Activated CD4-positive, alpha-beta T cell treated with anti-CD3 and anti-CD28 coated beads, Interleukin-2, amount 10 ng/mL, durations not matched to agents 7 days and 5 days (primary cell): ENCODE measurements around the gene SERPINB5. TPM values are rescaled to one million over a fixed set of nuclear protein-coding genes. Genes with fewer than 3 reads are reported as not detected.

ENCODE experiments used
- CTCF ChIA-PET: fragments of 350-600 bp; sonication (Branson Sonifier 250); formaldehyde crosslinking; loops from one replicate; lab custom pipeline; 2021; ENCODE audit warnings: antibody characterized with exemption; lab: Charles Lee
- POLR2A ChIA-PET: fragments of 350-600 bp; sonication (Branson Sonifier 250); formaldehyde crosslinking; loops from one replicate; lab custom pipeline; 2021; ENCODE audit warnings: antibody characterized with exemption; lab: Charles Lee
- DNase-seq: peaks from one replicate; pipeline ENCODE4 v3.0.0-alpha.2; 2020
- H3K27ac Mint-ChIP-seq: one replicate; pipeline ENCODE4 v1.8.0; 2021; ENCODE audit warnings: mild to moderate bottlenecking, moderate library complexity, mixed read lengths
- H3K27me3 Mint-ChIP-seq: one replicate; pipeline ENCODE4 v1.8.0; 2021; ENCODE audit warnings: mixed read lengths
- H3K36me3 Mint-ChIP-seq: one replicate; pipeline ENCODE4 v1.8.0; 2021; ENCODE audit warnings: low read depth, mixed read lengths
- H3K4me1 Mint-ChIP-seq: one replicate; pipeline ENCODE4 v1.8.0; 2021; ENCODE audit warnings: mixed read lengths
- H3K4me3 Mint-ChIP-seq: one replicate; pipeline ENCODE4 v1.8.0; 2021; ENCODE audit warnings: mild to moderate bottlenecking, moderate library complexity, mixed read lengths
- H3K9me3 Mint-ChIP-seq: one replicate; pipeline ENCODE4 v1.8.0; 2021; ENCODE audit warnings: mixed read lengths
- total RNA-seq, 2 experiments: library from RNA; stranded (reverse); gene quantifications; one replicate each; pipeline ENCODE4 v1.2.3, GENCODE V29; 2021

SERPINB5 gene
- total RNA-seq, 2 experiments from 2014 or later: not detected

DNA sequence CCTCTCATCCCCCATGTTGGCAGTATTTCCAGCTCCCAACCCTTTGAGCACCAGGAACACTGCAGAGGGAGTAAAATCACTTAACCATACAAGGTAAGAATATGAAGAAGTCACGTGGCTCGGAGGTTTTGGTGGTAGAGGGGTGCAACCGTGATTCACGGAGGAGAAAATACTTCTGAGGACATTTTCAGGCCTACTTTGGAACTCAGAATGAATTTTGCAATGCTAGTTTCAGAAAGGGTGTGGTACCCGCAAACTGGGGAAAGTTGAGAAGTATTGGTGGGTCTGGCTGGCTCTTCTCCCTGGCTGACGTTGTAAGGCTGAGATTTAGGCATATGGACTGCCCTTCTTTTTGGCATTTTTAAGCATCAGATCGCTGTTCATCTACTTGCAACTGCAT is 442 bp downstream of the SERPINB5 start:
- no peaks in the 10 kb centered on the region for H3K36me3 Mint-ChIP-seq
- H3K4me3 Mint-ChIP-seq: no peak overlapping the region
- no peak overlapping the region for H3K27ac Mint-ChIP-seq
- H3K9me3 Mint-ChIP-seq: no peaks in the 10 kb centered on the region
- DNase-seq: no peak
- ChIA-PET POLR2A (no interaction called here), CTCF (interaction anchor here (0.6 kb wide), 1 partner anchor 38 kb away, joined by 4 read pairs; no protein-coding TSS in a partner anchor)
- peaks cover 1% of the 10 kb centered on the region for H3K4me1 Mint-ChIP-seq
- peaks cover 27% of the 10 kb centered on the region for H3K27me3 Mint-ChIP-seq

DNA sequence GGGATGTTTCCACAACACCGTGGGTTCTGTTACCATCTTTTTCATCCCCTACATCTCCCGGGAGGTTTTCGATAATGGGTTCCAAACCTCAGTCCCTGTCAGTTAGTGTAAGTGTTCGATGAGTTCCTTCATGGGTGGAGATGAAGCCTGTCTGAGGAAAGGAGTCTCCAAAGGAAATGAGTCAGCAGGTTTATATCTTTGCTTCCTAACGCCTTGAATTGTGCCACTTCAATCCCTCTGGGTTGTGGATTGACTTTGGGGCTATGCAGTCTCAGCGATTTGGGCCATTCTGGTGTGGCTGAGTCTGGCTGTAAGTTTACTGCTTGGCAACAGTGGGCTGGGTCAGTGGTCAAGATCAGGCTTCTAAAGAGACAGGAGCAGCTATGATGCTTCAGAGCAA is 1.2 kb downstream of the SERPINB5 start:
- Mint-ChIP-seq H3K9me3 (no peaks in the 10 kb centered on the region), H3K4me1 (no peaks in the 10 kb centered on the region), H3K36me3 (no peaks in the 10 kb centered on the region), H3K4me3 (no peak overlapping the region), H3K27me3 (peaks cover 28% of the 10 kb centered on the region), H3K27ac (no peak overlapping the region)
- ChIA-PET POLR2A (no interaction called here), CTCF (interaction anchor here (0.6 to 1.6 kb wide), 2 partner anchors 14 to 48 kb away, joined by 3 read pairs; no protein-coding TSS in a partner anchor)
- no peak for DNase-seq

DNA sequence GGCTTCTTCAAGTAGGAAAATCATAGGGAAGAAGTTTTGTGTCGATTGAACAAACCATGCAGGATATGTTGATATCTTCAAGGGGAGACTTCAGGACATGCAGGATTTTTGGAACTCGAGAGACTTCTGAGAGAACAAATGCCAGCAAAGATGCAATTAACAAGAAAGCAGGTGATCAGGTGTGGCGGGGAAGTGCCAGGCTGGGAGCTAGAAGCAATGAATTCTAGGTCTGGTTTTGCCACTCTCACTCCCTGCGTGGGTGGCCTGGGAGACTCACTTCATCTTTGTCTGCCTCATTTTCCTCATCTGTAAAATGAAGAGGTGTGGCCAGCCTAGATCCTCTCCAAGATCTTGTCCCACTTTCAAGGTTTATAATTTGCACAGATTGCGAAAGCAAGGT is 3.1 kb downstream of the SERPINB5 start:
- CTCF ChIA-PET: interaction anchor here (0.5 to 1.6 kb wide), 2 partner anchors 15 to 463 kb away, joined by 3 read pairs; no protein-coding TSS in a partner anchor
- Mint-ChIP-seq H3K27ac (no peak overlapping the region), H3K4me3 (no peak overlapping the region), H3K9me3 (no peaks in the 10 kb centered on the region), H3K36me3 (no peaks in the 10 kb centered on the region), H3K27me3 (peaks cover 23% of the 10 kb centered on the region), H3K4me1 (no peaks in the 10 kb centered on the region)
- DNase-seq: no peak
- POLR2A ChIA-PET: no interaction called here

DNA sequence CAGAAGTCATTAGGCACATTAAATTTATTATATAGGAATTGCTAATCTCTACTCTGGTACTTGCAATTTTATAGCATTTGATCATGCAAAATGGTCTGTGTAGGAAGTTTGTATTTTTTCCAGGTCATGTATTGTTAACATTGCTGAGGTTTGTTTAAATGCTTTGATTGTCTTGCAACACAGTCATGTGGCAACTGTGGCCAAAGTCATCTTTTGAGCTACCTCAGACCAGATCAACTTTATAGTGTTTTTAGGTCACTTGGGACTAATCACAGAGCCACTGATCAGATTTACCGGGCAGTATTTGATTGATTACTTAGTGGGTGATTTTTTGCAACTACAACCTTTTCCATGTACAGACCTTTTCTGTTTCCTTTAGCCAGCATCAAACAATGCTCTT is 3.7 kb downstream of the SERPINB5 start:
- POLR2A ChIA-PET: no interaction called here
- Mint-ChIP-seq H3K4me1 (no peaks in the 10 kb centered on the region), H3K27me3 (peaks cover 25% of the 10 kb centered on the region), H3K27ac (no peak overlapping the region), H3K36me3 (no peaks in the 10 kb centered on the region), H3K9me3 (no peaks in the 10 kb centered on the region), H3K4me3 (no peak overlapping the region)
- CTCF ChIA-PET: no interaction called here
- no peak for DNase-seq

DNA sequence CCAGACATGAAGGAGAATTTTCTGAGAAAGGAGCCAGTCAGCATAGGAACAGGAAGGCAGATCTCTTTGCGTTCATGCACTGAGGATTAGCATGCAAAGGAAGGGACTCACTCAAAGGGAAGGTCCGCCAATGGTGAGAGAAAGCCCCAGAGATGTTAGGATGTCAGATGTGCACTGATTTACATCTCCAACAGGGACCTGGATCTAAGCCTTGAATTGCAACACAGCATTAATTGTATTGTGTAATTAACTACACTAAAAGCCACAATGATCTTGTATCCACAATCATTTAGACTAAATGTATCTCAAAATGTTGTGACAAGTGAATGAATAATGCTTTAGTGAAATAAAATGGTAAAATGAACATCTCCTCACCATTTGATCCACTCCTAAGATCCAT is 4.2 kb downstream of the SERPINB5 start:
- POLR2A ChIA-PET: no interaction called here
- no peak for DNase-seq
- CTCF ChIA-PET: no interaction called here
- H3K36me3 Mint-ChIP-seq: no peaks in the 10 kb centered on the region
- peaks cover 29% of the 10 kb centered on the region for H3K27me3 Mint-ChIP-seq
- no peaks in the 10 kb centered on the region for H3K9me3 Mint-ChIP-seq
- H3K27ac Mint-ChIP-seq: no peak overlapping the region
- H3K4me1 Mint-ChIP-seq: no peaks in the 10 kb centered on the region
- no peak overlapping the region for H3K4me3 Mint-ChIP-seq

DNA sequence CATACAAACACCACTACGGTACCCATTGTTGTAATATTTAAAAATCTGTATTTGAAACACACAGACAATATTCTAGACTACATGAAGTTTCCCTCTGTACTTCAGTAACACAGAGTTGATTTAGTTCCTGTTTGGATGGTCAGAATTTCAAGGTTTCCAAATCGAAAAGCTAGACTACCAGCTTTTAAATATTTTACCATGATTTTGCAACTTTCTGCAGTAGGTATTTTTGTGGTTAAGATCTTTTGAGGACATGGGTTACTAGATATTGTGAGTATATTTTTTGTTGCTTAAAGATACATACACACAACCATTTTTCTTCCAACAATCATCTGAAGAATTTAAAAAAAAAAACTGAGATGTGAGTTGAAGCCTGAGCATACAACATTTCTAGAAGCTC is 10.9 kb downstream of the SERPINB5 start:
- no peaks in the 10 kb centered on the region for H3K9me3 Mint-ChIP-seq
- no peaks in the 10 kb centered on the region for H3K36me3 Mint-ChIP-seq
- H3K27me3 Mint-ChIP-seq: peaks cover 37% of the 10 kb centered on the region
- no peaks in the 10 kb centered on the region for H3K4me1 Mint-ChIP-seq
- ChIA-PET CTCF (interaction anchor here (1.0 kb wide), 1 partner anchor 30 kb away, joined by 3 read pairs; no protein-coding TSS in a partner anchor), POLR2A (no interaction called here)
- no peak for DNase-seq
- no peak overlapping the region for H3K27ac Mint-ChIP-seq
- no peak overlapping the region for H3K4me3 Mint-ChIP-seq

DNA sequence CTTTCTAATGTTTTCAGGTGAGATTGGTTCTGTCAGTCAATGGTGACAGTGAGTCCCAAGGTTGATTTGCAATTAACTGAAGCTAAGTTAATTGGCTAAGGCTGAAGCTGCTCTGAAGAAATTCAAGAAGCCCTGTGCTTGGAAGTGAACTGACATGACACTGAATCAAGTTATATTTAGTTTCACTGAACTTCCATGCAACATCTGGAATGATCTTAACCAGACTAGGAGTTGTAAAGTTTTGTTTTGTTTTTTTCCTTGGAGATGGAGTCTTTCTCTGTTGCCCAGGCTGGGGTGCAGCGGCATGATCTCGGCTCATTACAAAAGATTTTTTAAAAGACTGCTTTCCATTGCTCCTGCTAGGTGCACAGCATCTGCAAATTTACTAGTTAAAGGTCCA is 11.4 kb downstream of the SERPINB5 start:
- ChIA-PET POLR2A (no interaction called here), CTCF (interaction anchor here (1.0 kb wide), 1 partner anchor 30 kb away, joined by 3 read pairs; no protein-coding TSS in a partner anchor)
- Mint-ChIP-seq H3K27me3 (peaks cover 39% of the 10 kb centered on the region), H3K4me1 (no peaks in the 10 kb centered on the region), H3K36me3 (no peaks in the 10 kb centered on the region), H3K4me3 (no peak overlapping the region), H3K9me3 (no peaks in the 10 kb centered on the region), H3K27ac (no peak overlapping the region)
- DNase-seq: no peak

DNA sequence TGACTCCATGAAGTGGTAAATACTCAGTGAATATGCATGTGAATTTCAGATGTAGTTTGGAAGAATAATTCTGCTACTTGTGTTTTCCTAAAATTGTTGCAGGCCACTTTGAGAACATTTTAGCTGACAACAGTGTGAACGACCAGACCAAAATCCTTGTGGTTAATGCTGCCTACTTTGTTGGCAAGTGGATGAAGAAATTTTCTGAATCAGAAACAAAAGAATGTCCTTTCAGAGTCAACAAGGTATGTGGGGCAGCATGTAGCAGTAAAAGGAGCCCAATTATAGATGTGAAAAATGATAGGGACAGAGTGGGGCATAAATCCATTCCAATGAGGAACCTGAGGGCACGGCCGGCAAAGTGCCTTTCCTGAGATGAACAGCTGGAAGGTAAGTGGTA is 16.1 kb downstream of the SERPINB5 start:
- no peaks in the 10 kb centered on the region for H3K36me3 Mint-ChIP-seq
- H3K9me3 Mint-ChIP-seq: no peaks in the 10 kb centered on the region
- POLR2A ChIA-PET: no interaction called here
- H3K27ac Mint-ChIP-seq: no peak overlapping the region
- H3K4me3 Mint-ChIP-seq: no peak overlapping the region
- CTCF ChIA-PET: no interaction called here
- DNase-seq: no peak
- peaks cover 27% of the 10 kb centered on the region for H3K27me3 Mint-ChIP-seq
- H3K4me1 Mint-ChIP-seq: no peaks in the 10 kb centered on the region

DNA sequence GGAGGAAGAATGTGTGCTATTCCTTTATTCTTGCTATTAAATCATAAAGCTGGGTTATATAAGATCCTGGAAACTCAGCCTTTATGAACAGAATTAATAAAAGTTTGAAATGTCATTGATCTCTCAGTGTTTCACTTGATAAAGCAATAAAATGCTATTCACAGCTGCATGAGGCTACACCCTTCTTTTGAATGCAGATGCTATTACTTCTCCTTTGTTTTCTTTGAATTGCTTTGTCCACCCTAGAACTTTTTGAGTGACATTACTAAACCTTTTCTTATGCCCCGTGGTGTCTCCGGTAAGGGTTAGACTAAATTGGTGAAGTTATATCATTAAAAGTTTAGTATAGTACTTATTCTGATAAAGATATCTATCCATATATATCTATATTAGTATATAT is 18.9 kb downstream of the SERPINB5 start:
- POLR2A ChIA-PET: no interaction called here

DNA sequence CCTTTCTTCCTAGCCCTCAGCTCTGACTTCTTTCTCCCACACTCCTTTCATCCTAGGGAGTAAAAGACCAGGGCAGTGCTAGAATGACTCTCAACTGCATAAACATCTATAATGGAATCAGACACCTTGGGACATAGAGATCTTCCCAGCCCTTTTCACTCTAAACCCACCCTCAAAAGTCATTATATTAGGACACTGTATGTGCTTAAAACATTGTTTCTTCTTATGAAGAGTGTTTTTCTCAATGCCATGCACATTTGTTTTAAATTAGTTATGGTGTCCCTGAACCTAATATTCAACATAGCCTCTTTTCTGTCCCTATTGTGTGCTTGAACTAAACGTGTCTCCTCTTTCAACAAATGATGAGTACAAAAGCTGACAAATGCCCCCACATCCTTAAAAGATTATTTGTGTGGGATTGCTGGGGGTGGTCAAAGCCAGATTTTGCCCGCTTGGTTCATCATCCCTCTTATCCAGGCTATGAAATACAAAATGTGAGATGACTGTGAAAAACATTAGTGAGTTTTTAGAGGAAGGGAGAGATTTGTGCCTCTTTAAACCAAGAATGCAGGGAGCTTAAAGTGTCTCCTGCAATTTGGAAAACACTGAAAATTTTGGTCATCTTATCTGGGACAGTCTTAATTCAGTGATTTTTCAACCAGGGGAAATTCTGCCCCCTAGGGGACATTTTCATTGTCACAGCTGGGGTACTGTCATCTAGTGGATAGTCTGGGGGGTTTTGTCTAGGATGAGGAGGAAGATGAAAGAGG is 29.0 kb downstream of the SERPINB5 start:
- no peak overlapping the region for H3K27ac Mint-ChIP-seq
- no peaks in the 10 kb centered on the region for H3K36me3 Mint-ChIP-seq
- peaks cover 34% of the 10 kb centered on the region for H3K27me3 Mint-ChIP-seq
- no peaks in the 10 kb centered on the region for H3K4me1 Mint-ChIP-seq
- no peak overlapping the region for H3K4me3 Mint-ChIP-seq
- DNase-seq: peak; percentile 37
- H3K9me3 Mint-ChIP-seq: no peaks in the 10 kb centered on the region
- ChIA-PET POLR2A (no interaction called here), CTCF (no interaction called here)

More for the DNA sequence above, 18.9 kb downstream of the SERPINB5 start:
- Mint-ChIP-seq H3K27me3 (peaks cover 20% of the 10 kb centered on the region), H3K4me3 (no peak overlapping the region), H3K36me3 (no peaks in the 10 kb centered on the region), H3K4me1 (no peaks in the 10 kb centered on the region), H3K9me3 (no peaks in the 10 kb centered on the region), H3K27ac (no peak overlapping the region)
- no peak for DNase-seq
- CTCF ChIA-PET: no interaction called here

DNA sequence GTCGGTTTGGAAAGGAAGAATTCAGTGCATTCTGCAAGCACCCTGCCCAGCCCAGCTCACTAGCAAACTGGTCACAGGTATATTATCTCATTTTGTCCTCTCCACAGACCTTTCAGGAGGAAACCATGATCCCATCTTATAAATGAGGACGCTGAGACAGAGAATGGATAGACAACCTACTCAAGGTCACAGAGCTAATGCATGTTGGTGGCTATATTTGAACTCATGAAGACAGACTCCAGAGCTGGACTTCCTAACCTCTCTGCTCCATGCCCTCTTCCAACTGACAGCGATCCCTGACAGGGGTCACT is 29.5 kb downstream of the SERPINB5 start:
- DNase-seq: no peak
- ChIA-PET CTCF (interaction anchor here (3.3 kb wide), 1 partner anchor 12 kb away, joined by 12 read pairs; no protein-coding TSS in a partner anchor), POLR2A (no interaction called here)
- no peak overlapping the region for H3K27ac Mint-ChIP-seq
- no peak overlapping the region for H3K4me3 Mint-ChIP-seq
- H3K4me1 Mint-ChIP-seq: no peaks in the 10 kb centered on the region
- H3K27me3 Mint-ChIP-seq: peaks cover 34% of the 10 kb centered on the region
- H3K9me3 Mint-ChIP-seq: no peaks in the 10 kb centered on the region
- no peaks in the 10 kb centered on the region for H3K36me3 Mint-ChIP-seq

DNA sequence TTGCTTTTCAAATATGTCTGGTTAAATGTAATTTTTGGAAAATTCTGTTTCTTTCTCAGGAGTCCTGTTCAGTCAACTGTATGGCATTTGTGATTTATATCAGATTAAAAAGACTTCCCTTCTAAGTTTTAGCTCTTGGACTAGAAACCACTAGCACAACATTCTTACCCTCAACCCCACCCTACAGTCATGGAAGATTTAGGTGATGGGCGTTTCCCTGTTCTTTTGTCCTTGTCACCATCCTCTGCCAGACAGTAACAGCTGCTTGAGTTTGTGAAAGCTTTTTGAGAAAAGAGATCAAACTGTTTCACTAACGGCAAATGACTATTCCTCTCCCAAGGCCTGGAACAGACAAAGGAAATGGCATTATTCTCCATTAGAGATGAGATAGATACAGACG is 31.8 kb downstream of the SERPINB5 start:
- POLR2A ChIA-PET: no interaction called here
- CTCF ChIA-PET: interaction anchor here (0.6 to 3.3 kb wide), 2 partner anchors 10 to 456 kb away, joined by 3 to 12 read pairs; no protein-coding TSS in a partner anchor

DNA sequence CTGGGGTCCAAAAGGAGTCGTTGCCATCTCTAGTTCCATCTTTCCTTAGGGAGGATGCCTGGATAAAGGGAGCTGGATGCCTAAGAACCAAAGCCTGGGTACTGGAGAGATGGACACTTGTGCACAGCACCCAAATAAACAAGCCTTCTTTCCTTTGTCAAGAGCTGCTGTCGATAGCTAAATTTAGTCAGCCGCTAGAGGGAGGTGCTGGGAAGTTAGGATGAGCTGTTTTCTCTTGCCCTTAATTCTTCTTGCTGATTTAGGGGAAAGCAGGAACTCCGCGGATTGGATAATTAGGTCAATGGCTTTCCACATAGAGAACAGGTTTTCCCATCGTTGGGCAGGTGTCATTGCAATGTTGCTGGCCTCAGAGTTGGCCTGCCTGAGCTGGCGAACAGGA is 34.5 kb downstream of the SERPINB5 start:
- no peaks in the 10 kb centered on the region for H3K4me1 Mint-ChIP-seq
- ChIA-PET POLR2A (no interaction called here), CTCF (interaction anchor here (0.6 to 1.0 kb wide), 2 partner anchors 9 to 61 kb away, joined by 3 to 5 read pairs; no protein-coding TSS in a partner anchor)
- no peaks in the 10 kb centered on the region for H3K36me3 Mint-ChIP-seq
- peak; percentile 16 for DNase-seq
- H3K27ac Mint-ChIP-seq: no peak overlapping the region
- H3K27me3 Mint-ChIP-seq: peaks cover 26% of the 10 kb centered on the region
- H3K4me3 Mint-ChIP-seq: no peak overlapping the region
- no peaks in the 10 kb centered on the region for H3K9me3 Mint-ChIP-seq

More for the DNA sequence above, 31.8 kb downstream of the SERPINB5 start:
- no peak overlapping the region for H3K27ac Mint-ChIP-seq
- no peak for DNase-seq
- no peaks in the 10 kb centered on the region for H3K36me3 Mint-ChIP-seq
- no peaks in the 10 kb centered on the region for H3K4me1 Mint-ChIP-seq
- H3K9me3 Mint-ChIP-seq: no peaks in the 10 kb centered on the region
- peaks cover 37% of the 10 kb centered on the region for H3K27me3 Mint-ChIP-seq
- no peak overlapping the region for H3K4me3 Mint-ChIP-seq
